ENCODE measurements around the gene SLC35D3. TPM values are rescaled to one million over a fixed set of nuclear protein-coding genes. Genes with fewer than 3 reads are reported as not detected.
"Not testable (repeated sequence)": the region's sequence is repeated elsewhere in the genome, so short reads cannot be mapped to it uniquely, and the experiment has no call there.

Gene SLC35D3
- polyA plus RNA-seq, 12 donors = 0.10 to 0.16 (median 0.12) TPM; not detected in 7

DNA sequence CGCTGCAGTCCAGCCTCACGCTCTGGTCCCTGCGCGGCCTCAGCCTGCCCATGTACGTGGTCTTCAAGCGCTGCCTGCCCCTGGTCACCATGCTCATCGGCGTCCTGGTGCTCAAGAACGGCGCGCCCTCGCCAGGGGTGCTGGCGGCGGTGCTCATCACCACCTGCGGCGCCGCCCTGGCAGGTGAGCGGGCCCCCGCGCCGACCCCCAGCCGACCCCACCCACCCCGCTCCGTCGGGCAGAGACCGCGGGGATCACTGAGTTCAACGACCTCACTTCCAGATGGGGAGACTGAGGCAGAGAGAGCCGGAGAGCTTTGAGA is 545 bp downstream of the SLC35D3 start:
- no peak for DNase-seq

DNA sequence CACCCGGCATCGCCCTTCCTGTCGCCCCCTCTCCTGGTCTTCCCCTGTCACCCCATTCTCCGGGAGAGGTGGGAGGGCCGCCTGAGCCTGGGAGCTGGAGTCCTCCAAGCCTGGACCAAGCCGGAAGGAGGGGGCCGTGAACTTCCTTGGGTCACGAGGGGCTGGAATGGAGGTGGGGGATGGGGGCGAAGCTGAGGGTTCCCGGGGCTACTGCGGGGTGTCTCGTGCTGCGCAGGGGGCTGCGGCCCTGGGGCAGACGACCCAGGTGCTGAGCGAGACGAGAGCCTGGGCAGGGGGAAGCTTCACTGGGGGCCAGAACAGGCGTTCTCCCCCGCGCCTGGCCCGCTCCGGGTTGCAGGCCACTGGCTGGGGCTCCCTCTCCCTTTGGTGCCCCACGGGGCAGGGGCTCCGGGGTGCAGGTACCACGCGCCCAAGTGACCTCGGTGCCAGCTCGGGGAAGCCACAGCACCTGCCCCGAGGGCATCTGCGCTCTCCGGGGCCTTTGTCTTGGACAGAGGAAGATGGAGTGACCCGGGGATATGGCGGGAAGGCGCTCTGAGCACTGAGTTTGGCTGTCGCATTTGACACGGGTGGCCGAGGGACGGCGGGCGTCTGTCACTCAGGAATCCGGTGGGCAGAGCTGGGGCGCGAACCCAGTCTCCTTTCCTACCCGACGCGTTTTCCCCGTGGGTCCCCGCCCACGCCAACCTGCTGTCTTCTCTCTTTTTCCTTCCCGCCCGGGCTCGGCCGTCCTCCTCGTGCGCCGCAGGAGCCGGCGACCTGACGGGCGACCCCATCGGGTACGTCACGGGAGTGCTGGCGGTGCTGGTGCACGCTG is 1.2 kb downstream of the SLC35D3 start:
- no peak for DNase-seq

GRCh38 chr6:136923954-136924673 is 2.0 kb downstream of the SLC35D3 start:
- DNase-seq = no peak

DNA sequence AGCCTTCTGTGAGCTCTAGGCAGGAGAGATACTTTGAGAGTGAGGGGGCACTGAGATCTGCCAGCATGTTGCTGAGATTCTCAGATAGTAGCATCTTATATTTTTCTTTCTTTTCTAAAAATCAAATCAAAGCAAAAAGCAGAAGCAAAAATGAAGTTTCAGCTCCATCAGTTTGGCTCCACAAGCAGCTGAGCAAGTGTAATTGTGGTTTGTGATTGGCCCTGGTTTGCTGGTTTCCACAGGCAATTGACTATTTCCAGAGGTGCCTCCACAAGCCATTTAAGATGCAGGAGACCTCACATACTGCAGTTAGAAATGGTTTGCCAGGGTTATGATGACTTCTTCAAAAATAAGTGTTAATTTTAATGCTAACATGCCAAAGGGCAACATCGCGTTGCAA is 4.3 kb downstream of the SLC35D3 start:
- no peak for DNase-seq

- DNase-seq = no peak
Observed at GRCh38 chr6:136927292-136927691, 5.2 kb downstream of the SLC35D3 start.

DNA sequence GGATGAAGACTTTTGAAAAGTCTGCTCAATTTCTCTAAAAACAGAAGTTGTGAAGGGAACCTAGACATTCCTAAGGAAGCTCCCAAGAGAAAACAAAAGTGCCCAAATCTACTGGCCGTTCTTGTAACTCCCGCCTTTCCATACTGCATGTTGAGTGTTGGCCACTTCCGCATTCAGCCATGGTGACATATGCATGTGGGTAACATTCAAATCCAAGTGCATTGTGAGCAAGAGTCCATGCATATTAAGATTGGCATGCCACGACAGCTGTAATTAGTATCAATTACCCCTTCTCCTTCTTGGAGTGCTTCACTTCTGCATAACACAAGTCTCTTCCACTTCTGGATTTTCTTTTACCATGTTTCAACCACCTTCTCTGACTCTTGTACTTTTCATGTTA is 8.4 kb downstream of the SLC35D3 start:
- DNase-seq = no peak

GRCh38 chr6:136932599-136932998 is 10.5 kb downstream of the SLC35D3 start:
- DNase-seq = no peak

DNA sequence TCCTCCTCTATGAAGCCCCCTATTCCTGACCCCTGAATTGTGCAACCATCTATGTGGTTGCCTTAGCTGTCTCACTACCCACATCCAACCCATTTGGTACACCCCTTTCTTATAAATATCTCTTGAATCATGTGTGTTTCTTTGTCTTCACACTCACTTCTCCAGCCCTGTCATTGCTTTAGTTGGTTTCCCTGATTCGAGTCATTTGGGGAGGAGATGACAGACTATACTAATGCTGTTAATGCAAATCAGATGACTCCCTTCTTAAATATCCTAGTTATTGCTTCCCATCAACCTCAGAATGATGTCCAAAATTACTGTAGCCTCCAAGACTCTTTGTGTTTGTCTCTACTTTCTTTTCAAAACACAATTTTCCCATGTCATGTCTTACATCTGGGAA is 23.0 kb downstream of the SLC35D3 start:
- DNase-seq = no peak

DNA sequence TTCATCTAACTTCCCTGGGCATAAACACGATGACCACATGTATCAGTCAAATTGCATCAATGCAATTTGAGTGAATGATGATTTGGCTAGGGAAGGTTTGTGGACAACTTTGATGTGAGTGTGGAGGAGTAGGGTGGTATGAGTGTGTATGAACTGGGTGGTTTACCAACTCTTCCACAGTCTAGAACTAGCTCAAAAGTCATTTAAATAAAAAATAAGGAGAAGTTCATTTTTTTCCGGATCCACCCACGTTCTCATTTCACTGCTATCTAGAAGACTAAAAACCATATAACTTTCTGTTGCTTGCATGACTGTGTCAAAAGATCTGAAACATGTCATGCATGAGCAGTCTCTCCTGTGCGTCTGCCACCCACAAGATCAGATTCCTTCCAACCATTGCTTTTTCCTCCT is 23.6 kb downstream of the SLC35D3 start:
- DNase-seq = no peak

DNA sequence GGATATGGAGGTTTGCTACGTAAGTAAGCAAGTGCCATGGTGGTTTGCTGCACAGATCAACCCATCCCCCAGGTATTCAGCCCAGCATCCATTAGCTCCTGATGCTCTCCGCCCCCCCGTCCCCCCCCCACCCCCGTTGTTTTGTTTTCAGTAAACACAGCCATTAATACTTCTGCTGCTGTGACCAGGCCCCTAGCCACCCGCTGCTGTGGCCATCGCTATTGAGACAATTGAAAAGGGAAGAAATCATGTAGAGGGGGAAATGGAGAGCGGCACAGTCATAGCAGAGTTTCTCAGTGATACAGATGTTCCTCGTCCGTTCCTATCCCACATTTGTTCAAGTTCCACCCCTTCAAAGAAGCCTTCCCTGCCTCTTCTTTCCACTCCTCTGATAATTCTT is 24.9 kb downstream of the SLC35D3 start:
- DNase-seq = no peak

- DNase-seq = not testable (repeated sequence)
Observed at GRCh38 chr6:136949957-136950356, 27.9 kb downstream of the SLC35D3 start.

DNA sequence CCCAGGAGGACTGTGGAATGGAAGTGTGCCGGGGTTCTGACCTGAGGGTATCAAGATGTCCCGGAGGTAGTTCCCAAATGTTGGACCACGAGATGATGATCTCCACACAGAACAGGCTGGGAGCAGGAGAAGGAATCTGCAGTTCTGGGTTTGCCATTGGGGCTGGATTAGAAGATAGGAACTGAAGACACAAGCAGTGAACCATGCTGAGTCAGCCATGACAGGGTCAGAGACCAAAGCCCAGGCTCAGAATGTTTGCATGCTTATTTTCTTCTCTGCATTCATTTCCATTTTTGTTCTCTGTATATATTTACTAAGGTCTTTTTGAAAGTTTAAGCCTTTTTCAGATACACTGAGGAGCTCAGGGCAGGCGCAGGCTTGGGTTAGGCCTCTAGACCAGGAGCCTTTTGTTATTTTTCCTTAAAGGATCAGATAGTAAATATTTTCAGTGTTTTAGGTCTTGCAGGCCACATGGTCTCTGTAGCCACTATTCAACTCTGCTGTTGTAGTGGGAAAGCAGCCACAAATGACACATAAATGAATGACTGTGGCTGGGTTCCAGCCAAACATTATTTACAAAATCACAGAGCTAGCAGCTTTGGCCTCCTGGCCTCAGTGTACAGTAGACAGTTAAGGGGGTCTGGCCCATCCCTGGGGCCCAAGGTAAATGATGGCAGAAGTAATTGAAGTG is 28.5 kb downstream of the SLC35D3 start:
- no peak for DNase-seq

DNA sequence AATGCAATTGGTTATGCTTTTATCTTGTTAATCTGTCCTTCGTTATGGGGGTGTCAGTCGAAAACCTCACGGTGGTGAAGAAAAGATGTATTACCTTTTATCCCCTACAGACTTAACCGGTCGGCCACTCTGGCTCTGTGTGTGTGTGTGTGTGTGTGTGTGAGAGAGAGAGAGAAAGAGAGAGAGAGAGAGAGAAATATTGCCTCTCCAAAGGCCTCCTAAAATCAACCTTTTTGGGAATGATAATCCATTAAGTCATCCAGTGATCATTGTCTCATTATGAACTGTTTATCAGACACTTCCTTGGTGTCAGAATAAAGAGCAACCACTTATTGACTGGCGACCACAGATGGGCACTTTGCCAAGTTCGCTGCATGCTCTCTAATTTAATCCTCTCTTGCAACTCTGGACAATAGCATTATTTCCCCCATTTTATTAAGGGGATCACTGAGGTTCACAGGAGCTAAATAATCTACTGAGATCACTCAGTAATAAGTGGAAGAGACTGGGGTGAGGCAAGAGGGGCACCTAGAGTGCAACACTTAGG is 30.7 kb downstream of the SLC35D3 start:
- no peak for DNase-seq

DNA sequence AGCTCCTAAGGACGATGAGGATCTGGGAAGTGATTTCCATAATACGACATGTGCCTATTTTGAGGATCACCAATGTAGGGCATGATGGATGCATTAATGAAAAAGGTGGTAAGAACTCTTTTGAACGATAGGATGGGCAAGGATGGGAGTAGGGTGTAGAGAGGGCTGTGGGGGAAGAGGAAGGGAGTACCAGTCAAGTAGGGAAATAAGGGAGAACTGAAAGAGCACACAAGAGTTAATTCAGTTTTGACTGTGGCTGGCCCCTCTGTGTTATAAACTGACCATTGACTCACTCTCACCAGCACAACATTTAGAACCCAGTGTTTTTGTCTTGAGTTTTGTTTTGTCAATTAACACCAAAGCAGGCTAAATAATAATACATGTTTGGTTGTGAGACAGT is 33.0 kb downstream of the SLC35D3 start:
- DNase-seq = no peak

DNA sequence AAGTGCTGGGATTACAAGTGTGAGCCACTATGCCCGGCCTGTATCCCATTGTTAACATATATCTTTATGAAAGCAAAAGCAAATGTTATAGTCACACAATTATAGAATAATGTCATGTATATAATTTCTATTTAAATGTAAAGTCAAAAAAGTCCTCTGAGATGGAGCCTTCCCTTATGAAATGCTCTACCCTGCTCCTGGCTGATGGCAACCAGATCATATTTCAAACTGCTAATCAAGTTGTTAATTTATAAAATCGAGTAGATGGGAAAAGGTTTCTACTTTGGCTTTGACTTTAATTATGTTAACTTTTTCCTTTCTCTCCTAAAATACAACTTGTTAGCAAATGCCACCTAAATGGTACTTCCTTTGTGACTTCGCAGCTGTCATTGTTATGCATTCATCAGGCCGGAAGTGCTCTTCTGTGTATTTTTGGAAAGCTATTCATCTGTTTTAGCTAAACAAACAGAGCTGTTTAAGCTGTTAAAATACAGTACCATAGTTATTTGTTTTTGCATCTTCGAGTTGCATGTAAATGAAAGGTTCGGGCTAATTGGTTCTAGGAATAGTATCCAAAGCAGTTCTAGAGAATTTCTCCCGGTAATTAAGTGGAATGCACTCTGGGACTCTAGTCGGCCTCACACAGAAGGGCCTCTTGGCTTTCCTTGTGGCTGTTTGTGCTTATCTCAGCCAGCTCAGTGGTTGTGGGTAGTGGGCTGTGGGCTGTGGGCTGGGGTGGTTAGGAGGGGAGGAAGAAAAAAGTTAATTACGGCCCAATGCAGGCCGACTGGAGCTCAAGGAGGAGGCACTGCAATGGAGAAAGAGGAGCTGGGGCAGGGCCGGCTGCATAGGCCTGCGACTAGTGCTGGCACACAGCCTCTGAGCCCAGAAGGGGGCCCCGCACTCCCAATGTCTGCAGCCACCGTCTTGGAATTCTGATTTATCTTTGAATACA is 34.8 kb downstream of the SLC35D3 start:
- no peak for DNase-seq

DNA sequence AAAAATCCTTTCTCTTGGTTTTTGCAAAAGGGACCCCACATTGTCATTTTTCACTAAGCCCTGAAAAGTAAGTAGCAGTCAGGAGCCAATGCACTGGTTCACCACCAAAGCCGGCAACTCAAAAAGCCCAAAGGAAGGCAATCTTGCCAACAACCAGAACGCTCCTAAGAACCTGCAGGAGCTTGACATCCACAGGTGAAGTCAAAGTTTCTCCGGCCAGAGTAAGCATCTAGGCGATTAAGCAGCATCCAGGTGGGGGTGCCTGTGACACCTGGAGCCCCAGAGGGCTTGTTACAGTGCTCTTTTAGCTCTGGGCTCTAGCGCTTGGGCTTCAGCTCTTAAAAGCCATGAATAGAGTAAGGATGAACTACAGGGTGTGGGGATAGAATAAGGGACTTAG is 36.1 kb downstream of the SLC35D3 start:
- no peak for DNase-seq

GRCh38 chr6:136959471-136959891 is 37.4 kb downstream of the SLC35D3 start:
- no peak for DNase-seq

DNA sequence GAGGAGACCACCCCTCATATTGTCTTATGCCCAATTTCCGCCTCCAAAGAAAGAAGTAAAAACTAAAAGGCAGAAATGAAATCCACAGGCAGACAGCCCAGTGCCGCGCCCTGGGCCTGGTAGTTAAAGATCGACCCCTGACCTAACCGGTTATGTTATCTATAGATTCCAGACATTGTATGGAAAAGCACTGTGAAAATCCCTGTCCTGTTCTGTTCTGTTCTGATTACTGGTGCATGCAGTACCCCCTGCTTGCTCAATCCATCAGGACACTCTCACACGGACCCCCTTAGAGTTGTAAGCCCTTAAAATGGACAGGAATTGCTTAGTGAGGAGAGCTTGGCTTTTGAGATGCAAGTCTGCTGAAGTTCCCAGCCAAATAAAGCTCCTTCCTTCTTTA is 37.8 kb downstream of the SLC35D3 start:
- not testable (repeated sequence) for DNase-seq

DNA sequence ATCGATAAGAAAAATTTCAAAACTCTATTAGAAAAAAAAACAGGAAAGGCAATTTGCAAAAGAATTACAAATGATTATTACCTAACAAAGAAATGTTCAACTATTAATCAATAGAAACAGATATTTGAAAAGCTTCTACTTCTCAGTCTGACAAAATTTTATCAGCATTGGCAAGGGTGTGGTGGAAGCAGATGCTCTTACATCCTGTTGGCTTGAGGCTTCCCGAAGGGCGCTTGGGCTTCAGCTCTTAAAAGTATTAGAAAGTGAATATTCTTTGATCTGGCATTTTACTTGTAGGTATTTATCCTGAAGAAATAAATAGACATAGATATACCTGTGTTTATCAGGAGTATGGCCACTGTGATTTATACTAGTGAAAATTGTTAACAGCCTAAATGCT is 38.7 kb downstream of the SLC35D3 start:
- no peak for DNase-seq

DNA sequence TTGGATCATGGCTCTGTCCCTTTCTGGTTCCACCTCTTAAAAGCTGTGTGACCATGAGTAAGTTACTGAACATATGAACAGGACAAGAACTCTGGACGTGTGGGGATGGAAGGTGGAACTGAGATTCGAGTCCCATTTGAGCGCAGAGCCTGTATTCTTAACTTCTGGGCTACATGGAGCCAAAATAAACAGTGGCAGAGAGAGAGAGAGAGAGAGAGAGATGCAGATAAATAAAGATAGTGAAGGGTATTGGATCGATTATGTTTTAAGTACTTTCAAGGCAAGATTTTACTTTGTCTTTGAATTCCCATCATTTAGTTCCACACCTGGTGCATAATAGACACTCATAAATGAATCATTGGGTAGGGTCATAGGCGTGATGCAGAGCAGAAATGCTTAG is 39.7 kb downstream of the SLC35D3 start:
- DNase-seq = no peak

- DNase-seq = no peak
Observed at GRCh38 chr6:136962661-136963060, 40.6 kb downstream of the SLC35D3 start.

Data from muscle of arm (tissue), 12 donors.